Large intestine (tissue), 3 donors: ENCODE results near the gene MGLL. TPM values are rescaled to one million over a fixed set of nuclear protein-coding genes. Genes with fewer than 3 reads are reported as not detected.
A peak's percentile ranks its signal among the peaks of the same experiment; 100 is the strongest.

Experiments used
- DNase-seq, 2 donors: peaks; one replicate each; pipeline versions ENCODE4 v3.0.0 to v3.0.0-alpha.2; 2013
- H3K27ac ChIP-seq: one replicate; pipeline ENCODE4 v1.5.1; 2013; ENCODE audit warnings: low read length
- H3K27me3 ChIP-seq: 2 replicates; pipeline ENCODE4 v1.6.1; 2013; ENCODE audit warnings: low read length; ENCODE audit not compliant: control insufficient read depth, insufficient read depth
- H3K36me3 ChIP-seq: 2 replicates; pipeline ENCODE4 v1.6.1; 2013; ENCODE audit warnings: low read length; ENCODE audit not compliant: control insufficient read depth, insufficient read depth
- H3K4me1 ChIP-seq: one replicate; pipeline ENCODE4 v1.6.1; 2013; ENCODE audit warnings: low read length; ENCODE audit not compliant: control insufficient read depth, insufficient read depth
- H3K4me3 ChIP-seq: one replicate; pipeline ENCODE4 v1.5.1; 2013; ENCODE audit warnings: low read length
- H3K9me3 ChIP-seq: one replicate; pipeline ENCODE4 v1.6.1; 2013; ENCODE audit warnings: mild to moderate bottlenecking, low read depth, low read length, moderate library complexity; ENCODE audit not compliant: control insufficient read depth
- WGBS: methylation state at CpG from one replicate; pipeline ENCODE4 v1.1.5; 2013; ENCODE audit warnings: low lambda C conversion rate; ENCODE audit not compliant: insufficient coverage; 5-methylcytosine and 5-hydroxymethylcytosine counted together
- polyA plus RNA-seq: library from polyadenylated mRNA; unstranded; fragments of 120-200 nt; gene quantifications from one replicate; pipeline ENCODE4 v1.2.1, GENCODE V29; 2013

MGLL gene
- polyA plus RNA-seq, 1 donor, result 22.8 TPM

- Histone ChIP-seq H3K4me3 (no peak overlapping the region), H3K4me1 (peaks cover 65% of the 10 kb centered on the region), H3K27me3 (no peaks in the 10 kb centered on the region), H3K36me3 (peaks cover 6% of the 10 kb centered on the region), H3K27ac (peak overlapping the region; percentile 96), H3K9me3 (no peaks in the 10 kb centered on the region)
- DNase-seq, result peak; percentile 85 to 96
- WGBS, result 57% methylated on average over 1 of the region's 23 CpGs
Observed at GRCh38 chr3:127815641-127816605, 6.4 kb downstream of the MGLL start.

GRCh38 chr3:127815001-127815400 is 7.3 kb downstream of the MGLL start:
- WGBS, result no CpG with 5 or more reads among the region's 7 CpGs
- DNase-seq, result no peak
- Histone ChIP-seq H3K4me1 (peaks cover 56% of the 10 kb centered on the region), H3K4me3 (no peak overlapping the region), H3K36me3 (peaks cover 11% of the 10 kb centered on the region), H3K9me3 (no peaks in the 10 kb centered on the region), H3K27ac (peak overlapping the region; percentile 96), H3K27me3 (no peaks in the 10 kb centered on the region)

GRCh38 chr3:127814325-127814781 is 8.0 kb downstream of the MGLL start:
- peaks cover 11% of the 10 kb centered on the region for H3K36me3 ChIP-seq
- no peaks in the 10 kb centered on the region for H3K27me3 ChIP-seq
- H3K27ac ChIP-seq, result peak overlapping the region; percentile 96
- H3K9me3 ChIP-seq, result no peaks in the 10 kb centered on the region
- H3K4me3 ChIP-seq, result no peak overlapping the region
- peak; percentile 52 to 70 for DNase-seq
- peaks cover 49% of the 10 kb centered on the region for H3K4me1 ChIP-seq
- 33% methylated on average over 1 of the region's 2 CpGs for WGBS

GRCh38 chr3:127812151-127812550 is 10.2 kb downstream of the MGLL start:
- H3K9me3 ChIP-seq, result no peaks in the 10 kb centered on the region
- no peak for DNase-seq
- H3K36me3 ChIP-seq, result peaks cover 15% of the 10 kb centered on the region
- no peaks in the 10 kb centered on the region for H3K27me3 ChIP-seq
- no peak overlapping the region for H3K27ac ChIP-seq
- H3K4me1 ChIP-seq, result peaks cover 34% of the 10 kb centered on the region
- H3K4me3 ChIP-seq, result no peak overlapping the region

GRCh38 chr3:127811717-127812116 is 10.6 kb downstream of the MGLL start:
- H3K9me3 ChIP-seq, result no peaks in the 10 kb centered on the region
- peaks cover 15% of the 10 kb centered on the region for H3K36me3 ChIP-seq
- no peak for DNase-seq
- no peaks in the 10 kb centered on the region for H3K27me3 ChIP-seq
- no peak overlapping the region for H3K27ac ChIP-seq
- WGBS, result 100% methylated on average over 1 of the region's 3 CpGs
- peaks cover 30% of the 10 kb centered on the region for H3K4me1 ChIP-seq
- no peak overlapping the region for H3K4me3 ChIP-seq

- 100% methylated on average over 1 of the region's 2 CpGs for WGBS
- Histone ChIP-seq H3K27me3 (no peaks in the 10 kb centered on the region), H3K4me3 (no peak overlapping the region), H3K9me3 (no peaks in the 10 kb centered on the region), H3K36me3 (peaks cover 15% of the 10 kb centered on the region), H3K27ac (no peak overlapping the region), H3K4me1 (peaks cover 10% of the 10 kb centered on the region)
- no peak for DNase-seq
Observed at GRCh38 chr3:127809611-127810010, 12.7 kb downstream of the MGLL start.

GRCh38 chr3:127809211-127809610 is 13.1 kb downstream of the MGLL start:
- no CpG with 5 or more reads among the region's 1 CpG for WGBS
- DNase-seq, result no peak
- Histone ChIP-seq H3K27me3 (no peaks in the 10 kb centered on the region), H3K4me1 (peaks cover 6% of the 10 kb centered on the region), H3K4me3 (no peak overlapping the region), H3K36me3 (peaks cover 15% of the 10 kb centered on the region), H3K27ac (no peak overlapping the region), H3K9me3 (no peaks in the 10 kb centered on the region)

GRCh38 chr3:127808197-127808596 is 14.1 kb downstream of the MGLL start:
- Histone ChIP-seq H3K36me3 (peaks cover 15% of the 10 kb centered on the region), H3K9me3 (no peaks in the 10 kb centered on the region), H3K27me3 (no peaks in the 10 kb centered on the region), H3K4me3 (no peak overlapping the region), H3K27ac (no peak overlapping the region), H3K4me1 (no peaks in the 10 kb centered on the region)
- DNase-seq, result no peak

GRCh38 chr3:127805026-127805753 is 17.1 kb downstream of the MGLL start:
- Histone ChIP-seq H3K4me1 (no peaks in the 10 kb centered on the region), H3K4me3 (no peak overlapping the region), H3K36me3 (peaks cover 6% of the 10 kb centered on the region), H3K27ac (no peak overlapping the region), H3K9me3 (no peaks in the 10 kb centered on the region), H3K27me3 (no peaks in the 10 kb centered on the region)
- WGBS, result 90% methylated on average over 6 of the region's 10 CpGs
- DNase-seq, result no peak

- no CpG with 5 or more reads among the region's 9 CpGs for WGBS
- no peaks in the 10 kb centered on the region for H3K27me3 ChIP-seq
- H3K9me3 ChIP-seq, result no peaks in the 10 kb centered on the region
- no peak overlapping the region for H3K27ac ChIP-seq
- no peak for DNase-seq
- H3K4me3 ChIP-seq, result no peak overlapping the region
- peaks cover 3% of the 10 kb centered on the region for H3K36me3 ChIP-seq
- no peaks in the 10 kb centered on the region for H3K4me1 ChIP-seq
Observed at GRCh38 chr3:127804141-127804540, 18.2 kb downstream of the MGLL start.
